GM19025 (cell line): ENCODE data around the gene LDLRAD3.
"Not testable (repeated sequence)": the region's sequence is repeated elsewhere in the genome, so short reads cannot be mapped to it uniquely, and the experiment has no call there.

Experiments
- ATAC-seq: cut with Tn5 transposase; IDR thresholded peaks from one replicate; pipeline ENCODE4 v1.9.1; 2021; ENCODE audit warnings: mild to moderate bottlenecking, low read depth, moderate library complexity; ENCODE audit not compliant: unreplicated experiment

LDLRAD3 gene

GRCh38 chr11:36037031-36037430 is 93.2 kb downstream of the LDLRAD3 start:
- ATAC-seq, result no peak

- no peak for ATAC-seq
Measured at GRCh38 chr11:36038541-36038940, 94.7 kb downstream of the LDLRAD3 start.

- no peak for ATAC-seq
Measured at GRCh38 chr11:36039471-36039870, 95.6 kb downstream of the LDLRAD3 start.

- ATAC-seq, result no peak
Measured at GRCh38 chr11:36041988-36042611, 98.2 kb downstream of the LDLRAD3 start.

GRCh38 chr11:36044636-36045035 is 100.8 kb downstream of the LDLRAD3 start:
- no peak for ATAC-seq

GRCh38 chr11:36045945-36046344 is 102.1 kb downstream of the LDLRAD3 start:
- ATAC-seq, result not testable (repeated sequence)

GRCh38 chr11:36046932-36047331 is 103.1 kb downstream of the LDLRAD3 start:
- no peak for ATAC-seq

- no peak for ATAC-seq
Measured at GRCh38 chr11:36047344-36047743, 103.5 kb downstream of the LDLRAD3 start.

- no peak for ATAC-seq
Measured at GRCh38 chr11:36048496-36049247, 104.8 kb downstream of the LDLRAD3 start.

GRCh38 chr11:36051235-36052144 is 107.6 kb downstream of the LDLRAD3 start:
- no peak for ATAC-seq

- no peak for ATAC-seq
Measured at GRCh38 chr11:36053281-36053680, 109.4 kb downstream of the LDLRAD3 start.

GRCh38 chr11:36053862-36054261 is 110.0 kb downstream of the LDLRAD3 start:
- no peak for ATAC-seq

- ATAC-seq, result no peak
Measured at GRCh38 chr11:36054628-36055027, 110.8 kb downstream of the LDLRAD3 start.

GRCh38 chr11:36056160-36056751 is 112.4 kb downstream of the LDLRAD3 start:
- ATAC-seq, result no peak

- no peak for ATAC-seq
Measured at GRCh38 chr11:36057379-36058042, 113.6 kb downstream of the LDLRAD3 start.

GRCh38 chr11:36059660-36060059 is 115.8 kb downstream of the LDLRAD3 start:
- no peak for ATAC-seq

- no peak for ATAC-seq
Measured at GRCh38 chr11:36060926-36061325, 117.1 kb downstream of the LDLRAD3 start.

GRCh38 chr11:36061471-36061870 is 117.6 kb downstream of the LDLRAD3 start:
- ATAC-seq, result no peak

GRCh38 chr11:36062796-36063365 is 119.0 kb downstream of the LDLRAD3 start:
- ATAC-seq, result no peak

GRCh38 chr11:36065436-36065835 is 121.6 kb downstream of the LDLRAD3 start:
- ATAC-seq, result no peak
